Measurements from ENCODE around the gene LEF1. TPM values are rescaled to one million over a fixed set of nuclear protein-coding genes. Genes with fewer than 3 reads are reported as not detected.

LEF1 gene
- total and polyA plus RNA-seq, 2 of the 8 experiments (the other 6 are each of a cell fraction or from before 2014, with no cell fraction given): 2.6 to 5.2 TPM

GRCh38 chr4:108130955-108131354, 37.8 kb downstream of the LEF1 start:
- Histone ChIP-seq H3K79me2 (ENCODE audit: control insufficient read depth in 1 of 2, insufficient read depth in 2 of 2, low read length in 2 of 2) (no peaks in the 10 kb centered on the region), H4K8ac (ENCODE audit: extremely low read depth, insufficient read depth, low read length) (no peak overlapping the region), H2AFZ (ENCODE audit: low read length) (no peak overlapping the region), H4K5ac (ENCODE audit: insufficient read length, low read depth, low read length) (no peak overlapping the region), H4K91ac (replicated peaks; ENCODE audit: insufficient read length, low read length) (no peak overlapping the region), H4K20me1 (replicated peaks in 1 of 2; ENCODE audit: control insufficient read depth in 1 of 2, insufficient read depth in 2 of 2, low read length in 2 of 2) (no peaks in the 10 kb centered on the region), H3K4me2 (ENCODE audit: insufficient read depth in 1 of 2, low read depth in 2 of 2, low read length in 2 of 2) (no peak overlapping the region), H3K18ac (ENCODE audit: extremely low read depth, low read length) (no peak overlapping the region), H3K36me3 (ENCODE audit: control insufficient read depth in 2 of 4, insufficient read depth in 4 of 4, low read length in 3 of 4) (no peaks in the 10 kb centered on the region), H2BK5ac (ENCODE audit: low read depth, low read length) (no peak overlapping the region), H3K4me3 (ENCODE audit: extremely low read depth in 1 of 4, insufficient read depth in 2 of 4, low read depth in 3 of 4, low read length in 4 of 4) (no peak overlapping the region), H3K79me1 (ENCODE audit: low read depth, low read length) (no peaks in the 10 kb centered on the region), H3K27me3 (replicated peaks in 1 of 4; ENCODE audit: control insufficient read depth in 3 of 4, extremely low read depth in 1 of 4, insufficient read depth in 3 of 4, low read length in 3 of 4) (no peaks in the 10 kb centered on the region; a peak in 1 of 7 replicates), H3K4me1 (replicated peaks in 1 of 4; ENCODE audit: control insufficient read depth in 3 of 4, insufficient read depth in 4 of 4, low read length in 3 of 4) (peaks cover 4 to 7% (median 5%) of the 10 kb centered on the region in 4 experiments; a peak in 6 of 7 replicates), H3K9ac (replicated peaks in 1 of 4; ENCODE audit: extremely low read depth in 1 of 4, low read depth in 3 of 4, low read length in 3 of 4) (no peak overlapping the region), H2BK12ac (ENCODE audit: low read depth, low read length) (no peak overlapping the region), H3K9me3 (ENCODE audit: insufficient read depth in 2 of 2, low read depth in 1 of 2, low read length in 1 of 2) (no peaks in the 10 kb centered on the region), H2BK15ac (ENCODE audit: low read length) (no peak overlapping the region), H2BK120ac (replicated peaks; ENCODE audit: low read depth, low read length) (no peak overlapping the region), H3K4ac (replicated peaks; ENCODE audit: insufficient read length, low read depth, low read length) (no peak overlapping the region), H3K23ac (ENCODE audit: insufficient read length) (no peak overlapping the region), H3K56ac (replicated peaks; ENCODE audit: insufficient read length, low read depth, low read length) (no peak overlapping the region), H3K27ac (ENCODE audit: low read depth, low read length) (no peak overlapping the region), H3K14ac (ENCODE audit: insufficient read length) (no peak overlapping the region), H2BK20ac (ENCODE audit: low read length) (no peak overlapping the region), H3K23me2 (ENCODE audit: low read depth, low read length) (no peaks in the 10 kb centered on the region; the same call in 1 of the 2 replicates), H2AK5ac (ENCODE audit: low read depth, low read length) (no peak overlapping the region)
- POLR2A ChIA-PET (ENCODE audit: partially characterized antibody): no interaction called here
- FAIRE-seq: no peak
- WGBS, 2 experiments (ENCODE audit: extremely low coverage in 1 of 2, insufficient coverage in 1 of 2, insufficient read length in 1 of 2, insufficient replicate concordance in 2 of 2, low coverage in 1 of 2, low lambda C conversion rate in 2 of 2, missing lambda C conversion rate in 1 of 2): 61% methylated on average over 4 of the region's 4 CpGs; no CpG with 5 or more reads in 1 of the 2 experiments
- DNase-seq (ENCODE audit: low read depth in 1 of 2, low spot score in 2 of 2): no peak
- TF ChIP-seq CREB1 (IDR thresholded peaks at IDR 0.05) (no peak), CTCF (IDR thresholded peaks at IDR 0.05; ENCODE audit: control extremely low read depth in 1 of 3, insufficient read depth in 1 of 3, low read depth in 1 of 3, low read length in 3 of 3) (peak; percentile 50 to 65 (median 52)), RAD21 (IDR thresholded peaks at IDR 0.05 in 1 of 2, conservative IDR thresholded peaks at IDR 0.05 in 1 of 2; ENCODE audit: low read depth in 2 of 2, low read length in 2 of 2) (peak; percentile 44 to 60; a peak in 3 of 4 replicates)
- CTCF ChIA-PET (ENCODE audit: partially characterized antibody): interaction anchor here (0.6 to 2.6 kb wide), 38 partner anchors 9 to 1041 kb away, joined by 3 to 15 read pairs (median 4); partner anchors contain the start of gene LEF1

Data from H1 (cell line).